Measurements from ENCODE around the gene PRR20A.
"Not testable (repeated sequence)": the region's sequence is repeated elsewhere in the genome, so short reads cannot be mapped to it uniquely, and the experiment has no call there.

PRR20A gene

GRCh38 chr13:57140235-57140968, at the start of gene PRR20A:
PRR20A (plus strand) TSS chr13:57140918; CDS start chr13:57141305, 387 bp downstream.
- not testable (repeated sequence) for DNase-seq

- no peak for DNase-seq
Measured at GRCh38 chr13:57114945-57115344, 25.8 kb upstream of the PRR20A start.

DNA sequence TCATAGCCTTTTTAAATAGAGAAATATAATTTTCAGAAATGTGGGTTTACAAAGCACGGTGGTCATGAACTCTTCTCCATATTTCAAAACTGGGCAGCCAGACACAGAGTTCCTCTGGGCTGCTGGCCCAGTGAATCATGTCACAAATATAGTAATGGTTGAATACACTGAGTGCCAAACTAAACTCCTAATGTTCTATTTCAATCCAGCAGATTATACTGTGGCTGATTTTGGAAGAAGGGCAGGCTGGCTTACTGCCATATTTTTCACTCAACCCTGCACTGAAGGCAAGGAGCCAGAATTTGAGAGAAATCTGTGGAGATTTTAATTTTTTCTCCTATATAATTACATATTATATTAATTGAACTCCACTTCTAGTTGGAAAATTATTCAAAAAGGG, 17.0 kb upstream of the PRR20A start:
- no peak for DNase-seq

GRCh38 chr13:57128909-57129308, 11.8 kb upstream of the PRR20A start:
- no peak for DNase-seq

- DNase-seq = no peak
Measured at GRCh38 chr13:57136093-57136492, 4.6 kb upstream of the PRR20A start.

DNA sequence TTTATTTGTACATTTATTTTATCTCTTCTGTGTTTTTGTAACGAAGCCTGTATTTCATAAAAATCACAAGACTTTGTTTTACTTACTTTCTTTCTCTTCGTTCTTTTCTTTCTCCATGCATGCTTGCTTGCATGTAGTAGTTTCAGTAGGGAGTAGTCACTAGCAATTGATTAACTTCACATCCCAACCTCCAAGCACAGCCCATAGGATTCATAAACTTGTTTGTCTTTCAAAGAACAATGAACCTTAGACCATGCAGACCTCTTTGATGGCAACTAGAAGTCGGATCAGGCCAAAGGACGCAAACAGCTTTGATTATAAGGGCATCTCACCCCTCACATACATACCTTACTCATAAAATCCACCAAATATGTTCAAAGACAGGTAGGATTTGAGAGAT, 3.1 kb upstream of the PRR20A start:
- no peak for DNase-seq

GRCh38 chr13:57138988-57139387, 1.7 kb upstream of the PRR20A start:
- no peak for DNase-seq

DNA sequence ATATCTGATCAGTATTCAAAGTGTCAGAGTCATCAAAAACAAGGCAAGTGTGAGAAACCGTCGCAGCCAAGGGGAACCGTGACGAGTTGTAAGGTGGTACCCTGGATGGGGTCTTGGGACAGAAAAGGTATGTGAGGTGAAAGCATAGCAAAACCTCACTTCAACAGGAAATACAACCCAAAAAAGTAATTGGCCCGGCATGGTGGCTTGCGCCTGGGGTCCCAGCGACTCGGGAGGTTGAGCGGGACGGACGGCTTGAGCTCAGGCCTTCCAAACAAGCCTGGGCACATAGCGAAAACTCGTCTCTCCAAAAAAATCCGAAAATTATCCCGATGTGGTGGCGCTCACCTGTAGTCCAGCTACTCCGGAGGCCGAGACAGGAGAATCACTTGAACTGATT, 937 bp upstream of the PRR20A start:
- not testable (repeated sequence) for DNase-seq

- DNase-seq = not testable (repeated sequence)
Measured at GRCh38 chr13:57147188-57147587, 6.5 kb downstream of the PRR20A start, which contains the start of gene PRR20B. PRR20B (plus strand) TSS chr13:57147488; CDS start chr13:57147875, 387 bp downstream.

DNA sequence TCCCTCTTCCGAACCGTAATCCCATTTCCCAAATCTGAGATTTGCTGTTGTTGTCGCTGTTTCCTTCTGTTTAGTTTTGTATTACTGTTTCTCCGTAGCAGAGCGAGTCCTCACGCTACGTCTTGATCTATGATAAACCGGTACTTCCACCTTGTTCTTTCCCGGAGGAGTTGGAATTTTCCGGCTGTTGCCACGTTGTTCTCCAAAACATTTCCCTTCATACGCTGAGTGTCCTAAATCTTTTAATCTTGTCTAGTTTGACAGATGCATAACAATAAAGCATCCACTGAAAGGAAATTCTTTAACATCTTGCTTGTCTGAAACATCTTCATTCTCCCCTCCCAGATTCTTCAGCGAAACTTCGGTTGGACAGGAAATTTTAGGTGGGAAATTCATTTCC, 7.4 kb downstream of the PRR20A start:
- DNase-seq = not testable (repeated sequence)

GRCh38 chr13:57153761-57154160, 13.0 kb downstream of the PRR20A start, which contains the start of gene PRR20C:
PRR20C (plus strand) TSS chr13:57154061; CDS start chr13:57154448, 387 bp downstream.
- not testable (repeated sequence) for DNase-seq

DNA sequence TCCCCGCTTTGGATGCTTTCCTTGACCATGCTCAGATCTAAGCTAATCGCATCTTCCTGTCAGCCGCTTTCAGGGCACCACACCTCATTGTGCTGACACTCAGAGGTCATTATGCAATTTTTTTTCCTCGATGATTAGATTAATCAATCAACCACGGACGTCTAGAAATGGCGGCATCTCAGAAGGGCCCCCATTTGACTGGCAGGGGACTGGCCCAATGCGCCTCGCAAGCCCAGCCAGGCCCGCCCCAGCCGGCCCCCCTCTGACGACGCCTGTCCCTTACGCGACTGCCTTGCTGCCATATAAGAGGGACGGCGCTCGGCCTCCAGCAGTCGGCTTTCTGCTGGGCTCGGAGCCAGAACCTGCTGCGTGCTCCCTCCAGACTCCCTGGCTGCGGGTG, 19.6 kb downstream of the PRR20A start, which contains the start of gene PRR20D:
PRR20D (plus strand) TSS at position 301 of the 400 bp plus-strand sequence. CDS start 387 bp downstream, outside the sequence.
- DNase-seq = not testable (repeated sequence)

DNA sequence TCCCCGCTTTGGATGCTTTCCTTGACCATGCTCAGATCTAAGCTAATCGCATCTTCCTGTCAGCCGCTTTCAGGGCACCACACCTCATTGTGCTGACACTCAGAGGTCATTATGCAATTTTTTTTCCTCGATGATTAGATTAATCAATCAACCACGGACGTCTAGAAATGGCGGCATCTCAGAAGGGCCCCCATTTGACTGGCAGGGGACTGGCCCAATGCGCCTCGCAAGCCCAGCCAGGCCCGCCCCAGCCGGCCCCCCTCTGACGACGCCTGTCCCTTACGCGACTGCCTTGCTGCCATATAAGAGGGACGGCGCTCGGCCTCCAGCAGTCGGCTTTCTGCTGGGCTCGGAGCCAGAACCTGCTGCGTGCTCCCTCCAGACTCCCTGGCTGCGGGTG, 26.2 kb downstream of the PRR20A start, which contains the start of gene PRR20E:
PRR20E (plus strand) TSS at position 301 of the 400 bp plus-strand sequence. CDS start 387 bp downstream, outside the sequence.
- DNase-seq = not testable (repeated sequence)

GRCh38 chr13:57191667-57192066, 50.9 kb downstream of the PRR20A start:
- no peak for DNase-seq
